Hematopoietic multipotent progenitor cell treated with erythropoietin and hydrocortisone succinate and interleukin-3 and kit ligand, for 4 days (in vitro differentiated cells): ENCODE measurements around the gene POLA1.
A peak's percentile ranks its signal among the peaks of the same experiment; 100 is the strongest.

Source experiments
- DNase-seq: peaks from one replicate; pipeline ENCODE4 v3.0.0-alpha.2; 2015

The POLA1 gene

GRCh38 chrX:24692305-24692704 is 1.4 kb upstream of the POLA1 start:
- no peak for DNase-seq

- DNase-seq, result no peak
Observed at GRCh38 chrX:24694825-24695224, 1.1 kb downstream of the POLA1 start.

GRCh38 chrX:24696294-24696693 is 2.6 kb downstream of the POLA1 start:
- DNase-seq, result no peak

- no peak for DNase-seq
Observed at GRCh38 chrX:24702362-24703184, 8.9 kb downstream of the POLA1 start.

GRCh38 chrX:24703185-24703494 is 9.4 kb downstream of the POLA1 start:
- no peak for DNase-seq

GRCh38 chrX:24718771-24719170 is 25.1 kb downstream of the POLA1 start:
- DNase-seq, result no peak

- no peak for DNase-seq
Observed at GRCh38 chrX:24720036-24720435, 26.3 kb downstream of the POLA1 start.

- no peak for DNase-seq
Observed at GRCh38 chrX:24728530-24728929, 34.8 kb downstream of the POLA1 start.

GRCh38 chrX:24732766-24733500 is 39.2 kb downstream of the POLA1 start:
- peak; percentile 15 for DNase-seq

- DNase-seq, result no peak
Observed at GRCh38 chrX:24741330-24741729, 47.6 kb downstream of the POLA1 start.

- DNase-seq, result no peak
Observed at GRCh38 chrX:24748196-24748595, 54.5 kb downstream of the POLA1 start.

- DNase-seq, result no peak
Observed at GRCh38 chrX:24759786-24760185, 66.1 kb downstream of the POLA1 start.

- no peak for DNase-seq
Observed at GRCh38 chrX:24760363-24761000, 66.8 kb downstream of the POLA1 start.

- DNase-seq, result no peak
Observed at GRCh38 chrX:24761306-24761705, 67.6 kb downstream of the POLA1 start.

GRCh38 chrX:24763989-24764388 is 70.3 kb downstream of the POLA1 start:
- no peak for DNase-seq

- no peak for DNase-seq
Observed at GRCh38 chrX:24767557-24767956, 73.8 kb downstream of the POLA1 start.

- DNase-seq, result no peak
Observed at GRCh38 chrX:24768556-24768955, 74.8 kb downstream of the POLA1 start.

- DNase-seq, result no peak
Observed at GRCh38 chrX:24774650-24775049, 80.9 kb downstream of the POLA1 start.

GRCh38 chrX:24775891-24776290 is 82.2 kb downstream of the POLA1 start:
- no peak for DNase-seq

GRCh38 chrX:24777660-24778059 is 83.9 kb downstream of the POLA1 start:
- peak; percentile 3 for DNase-seq

GRCh38 chrX:24782011-24782410 is 88.3 kb downstream of the POLA1 start:
- DNase-seq, result no peak

- DNase-seq, result no peak
Observed at GRCh38 chrX:24789047-24789446, 95.3 kb downstream of the POLA1 start.

GRCh38 chrX:24790166-24790565 is 96.4 kb downstream of the POLA1 start:
- no peak for DNase-seq

- no peak for DNase-seq
Observed at GRCh38 chrX:24796204-24796603, 102.5 kb downstream of the POLA1 start.
